ENCODE data around the gene SLC13A3.

The SLC13A3 gene

GRCh38 chr20:46637427-46638133, 13.7 kb downstream of the SLC13A3 start:
- no peak for ATAC-seq
- Mint-ChIP-seq H3K4me1 (peaks cover 5% of the 10 kb centered on the region), H3K27ac (no peak overlapping the region)

GRCh38 chr20:46637020-46637419, 14.2 kb downstream of the SLC13A3 start:
- no peaks in the 10 kb centered on the region for H3K36me3 Mint-ChIP-seq
- no peak overlapping the region for H3K27ac Mint-ChIP-seq
- ATAC-seq (no peak), DNase-seq (ENCODE audit: low spot score in 2 of 2) (no peak)
- no peak overlapping the region for H3K4me3 Mint-ChIP-seq
- H3K4me1 Mint-ChIP-seq = peaks cover 5% of the 10 kb centered on the region
- H3K9me3 Mint-ChIP-seq = no peaks in the 10 kb centered on the region

More at GRCh38 chr20:46637427-46638133, 13.7 kb downstream of the SLC13A3 start:
- Mint-ChIP-seq H3K36me3 (no peaks in the 10 kb centered on the region), H3K9me3 (no peaks in the 10 kb centered on the region), H3K4me3 (no peak overlapping the region)
- DNase-seq (ENCODE audit: low spot score in 2 of 2) = no peak

GRCh38 chr20:46636514-46636913, 14.7 kb downstream of the SLC13A3 start:
- H3K36me3 Mint-ChIP-seq = no peaks in the 10 kb centered on the region
- no peak overlapping the region for H3K4me3 Mint-ChIP-seq
- H3K27ac Mint-ChIP-seq = no peak overlapping the region
- no peaks in the 10 kb centered on the region for H3K9me3 Mint-ChIP-seq
- ATAC-seq (no peak), DNase-seq (ENCODE audit: low spot score in 2 of 2) (no peak)
- peaks cover 5% of the 10 kb centered on the region for H3K4me1 Mint-ChIP-seq

GRCh38 chr20:46635514-46636136, 15.6 kb downstream of the SLC13A3 start:
- H3K4me1 Mint-ChIP-seq = peaks cover 5% of the 10 kb centered on the region

GRCh38 chr20:46634528-46634927, 16.7 kb downstream of the SLC13A3 start:
- no peaks in the 10 kb centered on the region for H3K36me3 Mint-ChIP-seq
- H3K4me3 Mint-ChIP-seq = no peak overlapping the region
- ATAC-seq (no peak), DNase-seq (ENCODE audit: low spot score in 2 of 2) (no peak)
- H3K4me1 Mint-ChIP-seq = peaks cover 5% of the 10 kb centered on the region
- H3K9me3 Mint-ChIP-seq = peaks cover 2% of the 10 kb centered on the region
- no peak overlapping the region for H3K27ac Mint-ChIP-seq

More at GRCh38 chr20:46635514-46636136, 15.6 kb downstream of the SLC13A3 start:
- no peaks in the 10 kb centered on the region for H3K36me3 Mint-ChIP-seq
- H3K9me3 Mint-ChIP-seq = no peaks in the 10 kb centered on the region
- DNase-seq (ENCODE audit: low spot score in 2 of 2) (no peak), ATAC-seq (no peak)
- H3K27ac Mint-ChIP-seq = no peak overlapping the region
- H3K4me3 Mint-ChIP-seq = no peak overlapping the region

GRCh38 chr20:46631874-46632446, 19.3 kb downstream of the SLC13A3 start:
- no peak overlapping the region for H3K4me3 Mint-ChIP-seq
- no peak overlapping the region for H3K27ac Mint-ChIP-seq
- ATAC-seq (no peak), DNase-seq (ENCODE audit: low spot score in 2 of 2) (no peak)
- H3K9me3 Mint-ChIP-seq = peaks cover 4% of the 10 kb centered on the region
- peaks cover 5% of the 10 kb centered on the region for H3K4me1 Mint-ChIP-seq
- H3K36me3 Mint-ChIP-seq = no peaks in the 10 kb centered on the region

- ATAC-seq (peak; percentile 60), DNase-seq (ENCODE audit: low spot score in 2 of 2) (no peak)
- H3K27ac Mint-ChIP-seq = no peak overlapping the region
- peaks cover 4% of the 10 kb centered on the region for H3K9me3 Mint-ChIP-seq
- H3K4me3 Mint-ChIP-seq = no peak overlapping the region
- peaks cover 5% of the 10 kb centered on the region for H3K4me1 Mint-ChIP-seq
- H3K36me3 Mint-ChIP-seq = no peaks in the 10 kb centered on the region
Measured at GRCh38 chr20:46631212-46631869, 19.9 kb downstream of the SLC13A3 start.

GRCh38 chr20:46630306-46630705, 21.0 kb downstream of the SLC13A3 start:
- DNase-seq (ENCODE audit: low spot score in 2 of 2) (no peak), ATAC-seq (no peak)
- Mint-ChIP-seq H3K9me3 (peaks cover 4% of the 10 kb centered on the region), H3K4me1 (no peaks in the 10 kb centered on the region), H3K36me3 (no peaks in the 10 kb centered on the region), H3K27ac (no peak overlapping the region), H3K4me3 (no peak overlapping the region)

GRCh38 chr20:46629341-46629740, 21.9 kb downstream of the SLC13A3 start:
- Mint-ChIP-seq H3K4me1 (no peaks in the 10 kb centered on the region), H3K9me3 (peaks cover 4% of the 10 kb centered on the region), H3K4me3 (no peak overlapping the region), H3K36me3 (no peaks in the 10 kb centered on the region), H3K27ac (no peak overlapping the region)
- DNase-seq (ENCODE audit: low spot score in 2 of 2) (no peak), ATAC-seq (no peak)

GRCh38 chr20:46627234-46627633, 24.0 kb downstream of the SLC13A3 start:
- no peak overlapping the region for H3K4me3 Mint-ChIP-seq

GRCh38 chr20:46626758-46627157, 24.5 kb downstream of the SLC13A3 start:
- Mint-ChIP-seq H3K4me1 (no peaks in the 10 kb centered on the region), H3K4me3 (no peak overlapping the region), H3K27ac (no peak overlapping the region), H3K9me3 (peaks cover 9% of the 10 kb centered on the region), H3K36me3 (no peaks in the 10 kb centered on the region)
- DNase-seq (ENCODE audit: low spot score in 2 of 2) = no peak
- ATAC-seq = no peak

More at GRCh38 chr20:46627234-46627633, 24.0 kb downstream of the SLC13A3 start:
- DNase-seq (ENCODE audit: low spot score in 2 of 2) (no peak), ATAC-seq (no peak)
- Mint-ChIP-seq H3K4me1 (no peaks in the 10 kb centered on the region), H3K36me3 (no peaks in the 10 kb centered on the region), H3K9me3 (peaks cover 9% of the 10 kb centered on the region), H3K27ac (no peak overlapping the region)

- peaks cover 9% of the 10 kb centered on the region for H3K9me3 Mint-ChIP-seq
- no peaks in the 10 kb centered on the region for H3K36me3 Mint-ChIP-seq
- no peak for ATAC-seq
- H3K4me1 Mint-ChIP-seq = no peaks in the 10 kb centered on the region
- DNase-seq (ENCODE audit: low spot score in 2 of 2) = no peak
- H3K27ac Mint-ChIP-seq = no peak overlapping the region
- no peak overlapping the region for H3K4me3 Mint-ChIP-seq
Measured at GRCh38 chr20:46625875-46626373, 25.3 kb downstream of the SLC13A3 start.

GRCh38 chr20:46624946-46625345, 26.3 kb downstream of the SLC13A3 start:
- no peaks in the 10 kb centered on the region for H3K4me1 Mint-ChIP-seq
- ATAC-seq (no peak), DNase-seq (ENCODE audit: low spot score in 2 of 2) (no peak)
- peaks cover 9% of the 10 kb centered on the region for H3K9me3 Mint-ChIP-seq
- H3K4me3 Mint-ChIP-seq = no peak overlapping the region
- no peaks in the 10 kb centered on the region for H3K36me3 Mint-ChIP-seq
- H3K27ac Mint-ChIP-seq = no peak overlapping the region

- H3K27ac Mint-ChIP-seq = no peak overlapping the region
- H3K4me3 Mint-ChIP-seq = no peak overlapping the region
- peaks cover 8% of the 10 kb centered on the region for H3K9me3 Mint-ChIP-seq
- DNase-seq (ENCODE audit: low spot score in 2 of 2) (no peak), ATAC-seq (no peak)
- no peaks in the 10 kb centered on the region for H3K4me1 Mint-ChIP-seq
- H3K36me3 Mint-ChIP-seq = no peaks in the 10 kb centered on the region
Measured at GRCh38 chr20:46622165-46622564, 29.1 kb downstream of the SLC13A3 start.

GRCh38 chr20:46621492-46621891, 29.8 kb downstream of the SLC13A3 start:
- Mint-ChIP-seq H3K27ac (no peak overlapping the region), H3K36me3 (no peaks in the 10 kb centered on the region), H3K9me3 (peaks cover 8% of the 10 kb centered on the region), H3K4me1 (no peaks in the 10 kb centered on the region), H3K4me3 (no peak overlapping the region)
- ATAC-seq (no peak), DNase-seq (ENCODE audit: low spot score in 2 of 2) (no peak)

All from stimulated activated effector memory CD8-positive, alpha-beta T cell treated with anti-CD3 and anti-CD28 coated beads, Interleukin-12 subunit alpha, Interleukin-12 subunit beta, amount 100 ng/mL, for 72 hours (primary cell).